Muscle layer of duodenum (tissue), 2 donors: ENCODE data around the gene TBKBP1.

Source experiments
- H3K27ac ChIP-seq: one replicate; pipeline ENCODE4 v1.7.0; 2013; ENCODE audit warnings: mild to moderate bottlenecking, low read length
- H3K27me3 ChIP-seq: one replicate; pipeline ENCODE4 v1.7.0; 2013; ENCODE audit warnings: low read depth, mild to moderate bottlenecking, control low read depth, low read length
- H3K36me3 ChIP-seq, 2 donors: one replicate each; pipeline ENCODE4 v1.7.0; 2013; ENCODE audit warnings: low read length in 2 of 2, control low read depth in 1 of 2, mild to moderate bottlenecking in 1 of 2; ENCODE audit not compliant: insufficient read depth in 2 of 2, control insufficient read depth in 1 of 2
- H3K4me1 ChIP-seq, 2 donors: one replicate each; pipeline ENCODE4 v1.7.0; 2013; ENCODE audit warnings: low read length in 2 of 2, mild to moderate bottlenecking in 2 of 2, control low read depth in 1 of 2, moderate library complexity in 1 of 2; ENCODE audit not compliant: insufficient read depth in 2 of 2, control insufficient read depth in 1 of 2
- H3K4me3 ChIP-seq, 2 donors: one replicate each; pipeline ENCODE4 v1.7.0; 2013; ENCODE audit warnings: low read length in 2 of 2, low read depth in 1 of 2, mild to moderate bottlenecking in 1 of 2
- H3K9me3 ChIP-seq, 2 donors: one replicate each; pipeline ENCODE4 v1.7.0; 2013; ENCODE audit warnings: low read length in 2 of 2, control low read depth in 1 of 2, mild to moderate bottlenecking in 1 of 2; ENCODE audit not compliant: control insufficient read depth in 1 of 2
- donor health status: healthy.

TBKBP1 gene

GRCh38 chr17:47693731-47694580 is at the start of gene TBKBP1:
Gene TBKBP1 (plus strand): TSS chr17:47694161. CDS start chr17:47696113, 1,952 bp downstream.
- H3K4me1 ChIP-seq = peaks cover 0 to 13% of the 10 kb centered on the region in 2 donors
- H3K36me3 ChIP-seq = no peaks in the 10 kb centered on the region
- H3K27ac ChIP-seq = no peak within 1 kb of the TSS
- H3K9me3 ChIP-seq = no peaks in the 10 kb centered on the region
- no peaks in the 10 kb centered on the region for H3K27me3 ChIP-seq
- H3K4me3 ChIP-seq = peak within 1 kb of the TSS; percentile 57 to 72

GRCh38 chr17:47644324-47644723 is 49.6 kb upstream of the TBKBP1 start:
- no peak overlapping the region for H3K27ac ChIP-seq
- H3K36me3 ChIP-seq = no peaks in the 10 kb centered on the region
- H3K27me3 ChIP-seq = no peaks in the 10 kb centered on the region
- no peaks in the 10 kb centered on the region for H3K9me3 ChIP-seq
- no peak overlapping the region for H3K4me3 ChIP-seq
- peaks cover 0 to 11% of the 10 kb centered on the region in 2 donors for H3K4me1 ChIP-seq

GRCh38 chr17:47649153-47649971 is 44.6 kb upstream of the TBKBP1 start, which contains the start of gene KPNB1:
Gene KPNB1 (plus strand): TSS chr17:47649919. CDS start chr17:47650245, 326 bp downstream.
- Histone ChIP-seq H3K9me3 (no peaks in the 10 kb centered on the region), H3K36me3 (peaks cover 14 to 26% of the 10 kb centered on the region in 2 donors), H3K4me3 (peak within 1 kb of the TSS; percentile 84), H3K27ac (peak within 1 kb of the TSS; percentile 91), H3K27me3 (no peaks in the 10 kb centered on the region), H3K4me1 (peaks cover 4 to 28% of the 10 kb centered on the region in 2 donors)

GRCh38 chr17:47649972-47650524 is 43.9 kb upstream of the TBKBP1 start:
- no peaks in the 10 kb centered on the region for H3K9me3 ChIP-seq
- no peaks in the 10 kb centered on the region for H3K27me3 ChIP-seq
- peaks cover 21 to 27% of the 10 kb centered on the region in 2 donors for H3K36me3 ChIP-seq
- peaks cover 9 to 35% of the 10 kb centered on the region in 2 donors for H3K4me1 ChIP-seq
- H3K4me3 ChIP-seq = peak overlapping the region; percentile 39 to 84
- no peak overlapping the region for H3K27ac ChIP-seq

- Histone ChIP-seq H3K36me3 (peaks cover 28 to 35% of the 10 kb centered on the region in 2 donors), H3K27ac (peak overlapping the region; percentile 78), H3K9me3 (no peaks in the 10 kb centered on the region), H3K4me1 (peaks cover 9 to 37% of the 10 kb centered on the region in 2 donors), H3K4me3 (peak overlapping the region; percentile 76 to 84), H3K27me3 (no peaks in the 10 kb centered on the region)
Measured at GRCh38 chr17:47650525-47651522, 43.1 kb upstream of the TBKBP1 start.

GRCh38 chr17:47651704-47652103 is 42.3 kb upstream of the TBKBP1 start:
- Histone ChIP-seq H3K36me3 (peaks cover 35 to 43% of the 10 kb centered on the region in 2 donors), H3K27me3 (no peaks in the 10 kb centered on the region), H3K4me3 (no peak overlapping the region), H3K4me1 (peaks cover 9 to 37% of the 10 kb centered on the region in 2 donors), H3K27ac (no peak overlapping the region), H3K9me3 (no peaks in the 10 kb centered on the region)

GRCh38 chr17:47652570-47652969 is 41.4 kb upstream of the TBKBP1 start:
- Histone ChIP-seq H3K9me3 (no peaks in the 10 kb centered on the region), H3K36me3 (peaks cover 43 to 52% of the 10 kb centered on the region in 2 donors), H3K27ac (no peak overlapping the region), H3K4me1 (peaks cover 9 to 37% of the 10 kb centered on the region in 2 donors), H3K4me3 (no peak overlapping the region), H3K27me3 (no peaks in the 10 kb centered on the region)

- Histone ChIP-seq H3K27me3 (no peaks in the 10 kb centered on the region), H3K4me3 (no peak overlapping the region), H3K9me3 (no peaks in the 10 kb centered on the region), H3K4me1 (peaks cover 9 to 34% of the 10 kb centered on the region in 2 donors), H3K27ac (no peak overlapping the region), H3K36me3 (peaks cover 52 to 61% of the 10 kb centered on the region in 2 donors)
Measured at GRCh38 chr17:47653442-47653841, 40.5 kb upstream of the TBKBP1 start.

- Histone ChIP-seq H3K4me1 (peaks cover 9 to 27% of the 10 kb centered on the region in 2 donors), H3K36me3 (peaks cover 56 to 66% of the 10 kb centered on the region in 2 donors), H3K27me3 (no peaks in the 10 kb centered on the region), H3K9me3 (no peaks in the 10 kb centered on the region), H3K27ac (no peak overlapping the region), H3K4me3 (no peak overlapping the region)
Measured at GRCh38 chr17:47654991-47655390, 39.0 kb upstream of the TBKBP1 start.

GRCh38 chr17:47660064-47660492 is 33.9 kb upstream of the TBKBP1 start:
- H3K36me3 ChIP-seq = peaks cover 71 to 79% of the 10 kb centered on the region in 2 donors
- no peaks in the 10 kb centered on the region for H3K9me3 ChIP-seq
- no peaks in the 10 kb centered on the region for H3K27me3 ChIP-seq
- H3K27ac ChIP-seq = peak overlapping the region; percentile 47
- peaks cover under 1 to 7% of the 10 kb centered on the region in 2 donors for H3K4me1 ChIP-seq
- H3K4me3 ChIP-seq = peak overlapping the region in 1 of 2 donors; percentile 36
